ENCODE results near the gene PMM2.
"Not testable (repeated sequence)": the region's sequence is repeated elsewhere in the genome, so short reads cannot be mapped to it uniquely, and the experiment has no call there.

The PMM2 gene

DNA sequence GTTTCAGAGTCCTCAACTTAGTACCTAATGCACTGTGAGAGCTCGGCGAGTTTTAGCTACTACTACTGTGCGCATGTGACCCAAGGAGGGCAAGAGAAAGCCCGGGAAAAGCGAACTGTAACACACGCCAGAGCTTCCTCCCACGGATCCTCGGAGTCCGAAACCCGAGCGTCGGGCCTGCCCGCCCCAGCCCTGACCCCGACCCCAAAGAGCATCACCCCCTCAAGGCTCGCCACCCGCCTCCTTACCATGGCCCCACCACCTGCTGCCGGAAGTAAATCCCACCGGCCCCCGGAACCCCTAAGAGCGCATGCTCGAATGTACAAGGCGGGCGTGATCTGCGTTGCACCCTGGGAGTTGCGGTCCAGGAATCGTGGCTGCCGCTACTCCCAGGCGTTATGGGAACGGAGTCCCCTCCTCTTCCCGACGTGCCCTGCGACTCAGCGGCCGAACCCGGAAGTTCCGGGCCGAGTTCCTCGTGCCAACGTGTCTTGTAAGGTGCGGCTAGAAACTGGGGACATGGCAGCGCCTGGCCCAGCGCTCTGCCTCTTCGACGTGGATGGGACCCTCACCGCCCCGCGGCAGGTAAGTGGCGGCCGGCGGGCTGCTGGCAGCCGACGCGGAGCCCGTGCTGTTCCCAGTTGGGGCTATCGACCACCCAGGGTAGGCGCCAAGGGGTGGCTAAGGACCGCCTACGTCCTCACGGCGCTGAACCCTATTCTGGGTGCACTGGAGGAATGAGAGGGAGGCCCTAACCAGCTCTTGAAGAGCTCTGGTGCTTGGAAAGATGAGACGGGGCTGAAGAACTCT is at the start of gene PMM2, which contains the start of gene TMEM186:
Gene PMM2, plus strand, starts transcription at position 476 of the 810 bp plus-strand sequence. Its CDS starts 44 bp downstream, at position 520.
Gene TMEM186, minus strand, starts transcription at position 276 of the 810 bp plus-strand sequence. Its CDS starts 25 bp downstream, at position 251.
- DNase-seq (ENCODE audit: low read depth in 2 of 2): peak; percentile 89 to 95

GRCh38 chr16:8748944-8749343 is 48.7 kb upstream of the PMM2 start:
- not testable (repeated sequence) for DNase-seq (ENCODE audit: low read depth in 2 of 2)

GRCh38 chr16:8751481-8752311 is 45.9 kb upstream of the PMM2 start:
- DNase-seq (ENCODE audit: low read depth in 2 of 2): no peak

- DNase-seq (ENCODE audit: low read depth in 2 of 2): no peak
These were observed 44.9 kb upstream of the PMM2 start for GRCh38 chr16:8752706-8753105.

- no peak for DNase-seq (ENCODE audit: low read depth in 2 of 2)
These were observed 44.1 kb upstream of the PMM2 start for GRCh38 chr16:8753416-8754054.

DNA sequence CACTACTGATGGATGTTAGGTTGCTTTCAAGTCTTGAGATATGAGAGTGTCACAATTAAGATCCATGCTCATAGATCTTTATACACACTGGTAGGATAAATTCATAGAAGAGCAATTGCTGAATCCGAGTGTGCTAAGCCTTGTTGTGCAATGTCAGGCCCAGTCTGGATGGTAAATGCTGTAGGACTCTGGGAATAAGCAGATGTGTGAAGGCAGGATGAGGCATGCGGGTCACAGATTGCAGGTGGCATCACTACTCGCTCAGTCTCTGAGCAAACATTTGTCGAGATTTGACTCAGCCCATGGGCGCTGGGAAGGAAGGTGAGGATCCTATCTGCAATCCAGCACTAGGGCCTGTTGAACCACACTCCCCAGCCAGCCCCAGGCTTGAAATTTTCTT is 40.9 kb upstream of the PMM2 start:
- no peak for DNase-seq (ENCODE audit: low read depth in 2 of 2)

GRCh38 chr16:8758022-8758421 is 39.6 kb upstream of the PMM2 start:
- DNase-seq (ENCODE audit: low read depth in 2 of 2): no peak

GRCh38 chr16:8760021-8760420 is 37.6 kb upstream of the PMM2 start:
- DNase-seq (ENCODE audit: low read depth in 2 of 2): no peak

- DNase-seq (ENCODE audit: low read depth in 2 of 2): no peak
These were observed 36.6 kb upstream of the PMM2 start for GRCh38 chr16:8761078-8761477.

DNA sequence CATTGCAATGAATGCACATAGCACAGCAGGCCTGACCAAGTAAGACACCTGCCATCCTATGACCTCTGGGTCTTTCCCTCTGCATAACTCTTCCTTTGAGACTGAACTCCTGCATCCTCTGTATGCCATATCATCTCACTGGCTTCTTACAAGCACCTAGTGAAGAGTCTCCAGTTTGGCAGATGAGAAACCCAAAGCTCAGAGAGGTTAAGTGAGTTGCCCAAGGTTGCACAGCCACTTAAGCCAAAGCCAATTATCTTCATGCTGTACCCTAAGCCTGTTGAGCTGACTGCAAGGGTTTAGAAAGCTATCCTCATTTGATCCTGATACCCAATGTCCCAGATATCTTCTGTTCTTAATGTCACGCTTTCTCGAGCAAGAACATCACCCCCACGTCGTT is 35.4 kb upstream of the PMM2 start:
- no peak for DNase-seq (ENCODE audit: low read depth in 2 of 2)

DNA sequence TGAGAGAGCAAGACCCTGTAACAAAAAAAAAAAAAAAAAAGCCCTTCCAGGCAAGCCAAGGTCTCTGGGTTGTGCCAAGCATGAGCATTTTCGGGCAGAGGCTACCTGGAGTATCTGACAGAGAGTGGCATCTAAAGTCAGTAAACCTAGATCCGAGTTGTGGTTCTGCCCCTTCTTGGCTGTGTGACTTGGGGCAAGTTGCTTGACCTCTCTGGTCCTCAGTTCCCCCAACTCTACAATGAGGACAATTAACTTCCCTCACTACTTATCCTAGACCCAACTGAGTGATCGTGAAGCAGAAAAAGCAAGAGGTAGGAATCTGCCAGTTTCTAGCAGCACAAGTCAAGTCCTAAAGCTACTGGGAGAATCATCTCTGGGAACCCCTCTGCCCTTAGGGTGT is 34.6 kb upstream of the PMM2 start:
- no peak for DNase-seq (ENCODE audit: low read depth in 2 of 2)

GRCh38 chr16:8763899-8764298 is 33.7 kb upstream of the PMM2 start:
- DNase-seq (ENCODE audit: low read depth in 2 of 2): no peak

- DNase-seq (ENCODE audit: low read depth in 2 of 2): no peak
These were observed 33.0 kb upstream of the PMM2 start for GRCh38 chr16:8764525-8765250.

GRCh38 chr16:8767176-8767575 is 30.5 kb upstream of the PMM2 start:
- no peak for DNase-seq (ENCODE audit: low read depth in 2 of 2)

- DNase-seq (ENCODE audit: low read depth in 2 of 2): no peak
These were observed 29.4 kb upstream of the PMM2 start for GRCh38 chr16:8768283-8768682.

DNA sequence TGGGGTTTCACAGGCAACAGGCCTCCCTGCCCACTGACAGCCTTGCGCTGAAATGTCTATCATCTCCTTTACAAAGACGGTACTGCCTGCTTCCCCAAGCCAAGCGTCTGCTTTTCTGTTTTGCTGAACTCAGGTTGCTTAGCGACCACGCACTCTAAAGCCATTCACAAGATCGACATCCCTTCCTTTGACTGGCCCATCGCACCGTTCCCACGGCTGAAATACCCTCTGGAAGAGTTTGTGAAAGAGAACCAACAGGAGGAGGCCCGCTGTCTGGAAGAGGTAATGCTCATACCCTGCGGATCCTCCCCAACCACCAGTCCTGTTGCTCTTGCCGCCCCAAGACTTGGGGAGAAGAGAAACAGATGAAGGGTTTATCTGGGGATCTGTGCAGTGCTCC is 28.9 kb upstream of the PMM2 start:
- no peak for DNase-seq (ENCODE audit: low read depth in 2 of 2)

- no peak for DNase-seq (ENCODE audit: low read depth in 2 of 2)
These were observed 24.1 kb upstream of the PMM2 start for GRCh38 chr16:8773537-8773936.

- no peak for DNase-seq (ENCODE audit: low read depth in 2 of 2)
These were observed 23.4 kb upstream of the PMM2 start for GRCh38 chr16:8774208-8774607.

DNA sequence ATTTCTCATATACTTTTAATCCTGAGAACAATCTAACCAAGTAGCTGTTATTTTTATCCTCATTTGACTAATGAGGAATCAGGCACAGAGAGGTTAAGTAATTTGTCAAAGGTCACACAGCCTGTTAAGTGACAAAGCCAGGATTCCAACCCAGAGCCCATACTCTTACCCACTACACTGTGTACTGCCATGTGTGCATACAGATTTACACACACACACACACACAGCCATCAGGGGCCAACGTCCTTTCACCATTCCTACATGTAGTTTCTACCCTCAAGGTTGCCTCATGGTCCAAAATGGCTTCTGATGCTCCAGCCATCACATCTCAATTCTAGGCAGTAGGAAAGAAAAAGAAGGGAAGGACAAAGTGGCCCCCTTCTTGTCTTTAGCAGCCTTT is 22.3 kb upstream of the PMM2 start:
- DNase-seq (ENCODE audit: low read depth in 2 of 2): no peak

DNA sequence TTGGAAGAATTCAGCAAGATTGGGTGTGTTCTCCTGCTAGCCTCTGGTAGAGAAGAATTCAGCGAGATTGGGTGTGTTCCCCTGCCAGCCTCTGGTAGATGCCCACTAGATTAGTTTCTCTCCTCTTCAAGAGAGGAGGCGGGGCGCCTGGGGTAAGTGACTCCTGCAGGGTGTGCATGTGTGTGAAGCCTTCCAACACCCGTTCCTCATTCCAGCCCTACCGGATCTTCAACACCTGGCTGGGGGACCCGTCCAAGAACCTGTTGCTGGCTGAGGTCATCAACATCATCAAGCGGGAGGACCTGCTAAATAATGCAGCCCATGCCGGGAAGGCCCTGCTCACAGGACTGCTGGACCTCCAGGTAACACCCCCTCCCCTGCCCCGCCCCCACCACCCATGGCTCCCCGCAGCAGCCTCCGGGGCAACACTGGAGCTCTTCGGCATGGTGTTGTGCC is 21.5 kb upstream of the PMM2 start:
- no peak for DNase-seq (ENCODE audit: low read depth in 2 of 2)

DNA sequence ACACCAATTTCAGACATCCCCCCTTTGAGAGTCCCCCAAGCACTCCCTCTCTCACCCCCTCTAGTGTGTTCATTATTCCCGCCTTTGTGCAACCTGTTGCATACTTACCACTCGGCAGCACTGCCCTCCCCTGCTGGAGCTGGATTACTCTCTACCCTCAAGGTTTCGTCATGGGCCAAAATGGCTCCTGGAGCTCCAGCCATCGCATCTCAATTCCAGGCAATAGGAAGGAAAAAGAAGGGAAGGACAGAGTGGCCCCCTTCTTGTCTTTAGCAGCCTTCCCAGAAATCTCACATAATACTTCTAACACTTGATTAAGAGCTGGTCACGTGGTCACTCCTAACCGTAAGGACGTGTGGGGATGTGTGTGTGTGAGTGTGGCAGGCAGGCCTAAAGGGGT is 20.4 kb upstream of the PMM2 start:
- no peak for DNase-seq (ENCODE audit: low read depth in 2 of 2)

GRCh38 chr16:8781797-8782196 is 15.8 kb upstream of the PMM2 start:
- no peak for DNase-seq (ENCODE audit: low read depth in 2 of 2)
